Fibroblast of lung (primary cell): ENCODE data around the gene DPYD.

ENCODE experiments used
- EZH2 ChIP-seq: IDR thresholded peaks from 2 replicates; pipeline ENCODE4 v1.5.1; 2012; ENCODE audit warnings: low read length, control low read depth, mild to moderate bottlenecking; ENCODE audit errors: missing control alignments
- TF ChIP-seq, protein P1 (sequence below), 2 donors: IDR thresholded peaks in 1 of 2; conservative IDR thresholded peaks in 1 of 2; 1 replicate in 1 of 2; 2 replicates in 1 of 2; pipeline ENCODE4 v1.5.1; 2011 to 2012; ENCODE audit warnings: low read length in 2 of 2, control low read depth in 1 of 2, inconsistent platforms in 1 of 2, low read depth in 1 of 2, mild to moderate bottlenecking in 1 of 2

GRCh38 chr1:97634758-97635157 lies 286.1 kb downstream of the DPYD start:
- TF ChIP-seq, protein P1, sequence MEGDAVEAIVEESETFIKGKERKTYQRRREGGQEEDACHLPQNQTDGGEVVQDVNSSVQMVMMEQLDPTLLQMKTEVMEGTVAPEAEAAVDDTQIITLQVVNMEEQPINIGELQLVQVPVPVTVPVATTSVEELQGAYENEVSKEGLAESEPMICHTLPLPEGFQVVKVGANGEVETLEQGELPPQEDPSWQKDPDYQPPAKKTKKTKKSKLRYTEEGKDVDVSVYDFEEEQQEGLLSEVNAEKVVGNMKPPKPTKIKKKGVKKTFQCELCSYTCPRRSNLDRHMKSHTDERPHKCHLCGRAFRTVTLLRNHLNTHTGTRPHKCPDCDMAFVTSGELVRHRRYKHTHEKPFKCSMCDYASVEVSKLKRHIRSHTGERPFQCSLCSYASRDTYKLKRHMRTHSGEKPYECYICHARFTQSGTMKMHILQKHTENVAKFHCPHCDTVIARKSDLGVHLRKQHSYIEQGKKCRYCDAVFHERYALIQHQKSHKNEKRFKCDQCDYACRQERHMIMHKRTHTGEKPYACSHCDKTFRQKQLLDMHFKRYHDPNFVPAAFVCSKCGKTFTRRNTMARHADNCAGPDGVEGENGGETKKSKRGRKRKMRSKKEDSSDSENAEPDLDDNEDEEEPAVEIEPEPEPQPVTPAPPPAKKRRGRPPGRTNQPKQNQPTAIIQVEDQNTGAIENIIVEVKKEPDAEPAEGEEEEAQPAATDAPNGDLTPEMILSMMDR (conservative IDR thresholded peaks at IDR 0.05 in 1 of 2, IDR thresholded peaks at IDR 0.05 in 1 of 2; ENCODE audit: low read depth in 1 of 2, low read length in 2 of 2) = no peak
- no peak for TF ChIP-seq EZH2
